BLaER1 (cell line): Measurements from ENCODE around the gene PKD2.

ENCODE experiments used
- H3K27ac ChIP-seq: shearing (Covaris generic); formaldehyde crosslinking; 2 replicates; pipeline ENCODE4 v1.8.1; 2022
- H3K27me3 ChIP-seq: shearing (Covaris generic); formaldehyde crosslinking; 2 replicates; pipeline ENCODE4 v1.8.1; 2022
- H3K36me3 ChIP-seq: shearing (Covaris generic); formaldehyde crosslinking; 2 replicates; pipeline ENCODE4 v1.8.1; 2022
- H3K4me1 ChIP-seq: shearing (Covaris generic); formaldehyde crosslinking; 2 replicates; pipeline ENCODE4 v1.8.1; 2022
- H3K4me2 ChIP-seq: shearing (Covaris generic); formaldehyde crosslinking; 2 replicates; pipeline ENCODE4 v1.8.1; 2022
- H3K4me3 ChIP-seq: shearing (Covaris generic); formaldehyde crosslinking; 2 replicates; pipeline ENCODE4 v1.8.1; 2022
- H3K9ac ChIP-seq: shearing (Covaris generic); formaldehyde crosslinking; 2 replicates; pipeline ENCODE4 v1.8.1; 2022
- H3K9me3 ChIP-seq: shearing (Covaris generic); formaldehyde crosslinking; 2 replicates; pipeline ENCODE4 v1.8.1; 2022
- H4K20me1 ChIP-seq: shearing (Covaris generic); formaldehyde crosslinking; 2 replicates; pipeline ENCODE4 v1.8.1; 2022
- Cebpa-rat ChIP-seq: shearing (Covaris generic); IDR thresholded peaks from 2 replicates; pipeline ENCODE4 v1.8.1; 2022

PKD2 gene

DNA sequence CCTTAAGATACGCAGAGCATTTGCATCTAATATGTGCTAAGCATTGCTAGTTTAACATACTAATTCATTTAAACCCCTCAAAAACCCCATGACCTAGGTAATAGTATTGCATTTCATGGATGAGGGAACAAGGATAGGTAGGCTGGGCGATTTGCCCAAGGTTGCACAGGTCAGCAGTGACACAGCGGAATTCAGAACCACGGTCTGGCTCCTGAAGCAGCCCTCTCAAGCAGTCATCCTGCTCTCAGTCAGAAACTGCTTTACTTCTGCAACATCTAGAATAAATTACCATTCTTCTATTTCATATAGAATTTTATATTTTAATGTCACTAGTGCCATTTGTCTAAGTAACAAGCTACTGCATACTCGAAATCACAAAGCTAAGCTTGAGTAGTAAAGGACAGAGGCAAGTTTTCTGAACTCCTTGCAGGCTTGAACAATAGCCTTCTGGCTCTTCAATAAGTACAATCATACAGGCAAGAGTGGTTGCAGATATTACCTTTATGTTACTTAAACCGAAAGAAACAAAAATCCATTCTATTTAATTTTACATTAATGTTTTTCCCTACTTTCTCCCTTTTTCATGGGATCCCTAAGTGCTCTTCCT is 32.5 kb upstream of the PKD2 start:
- Histone ChIP-seq H3K4me2 (peak overlapping the region; percentile 39), H3K4me3 (no peak overlapping the region), H3K27ac (no peak overlapping the region), H3K36me3 (no peaks in the 10 kb centered on the region), H3K9me3 (no peaks in the 10 kb centered on the region), H3K9ac (no peak overlapping the region), H4K20me1 (no peaks in the 10 kb centered on the region), H3K4me1 (peaks cover 15% of the 10 kb centered on the region), H3K27me3 (no peaks in the 10 kb centered on the region)
- TF ChIP-seq Cebpa-rat: no peak

DNA sequence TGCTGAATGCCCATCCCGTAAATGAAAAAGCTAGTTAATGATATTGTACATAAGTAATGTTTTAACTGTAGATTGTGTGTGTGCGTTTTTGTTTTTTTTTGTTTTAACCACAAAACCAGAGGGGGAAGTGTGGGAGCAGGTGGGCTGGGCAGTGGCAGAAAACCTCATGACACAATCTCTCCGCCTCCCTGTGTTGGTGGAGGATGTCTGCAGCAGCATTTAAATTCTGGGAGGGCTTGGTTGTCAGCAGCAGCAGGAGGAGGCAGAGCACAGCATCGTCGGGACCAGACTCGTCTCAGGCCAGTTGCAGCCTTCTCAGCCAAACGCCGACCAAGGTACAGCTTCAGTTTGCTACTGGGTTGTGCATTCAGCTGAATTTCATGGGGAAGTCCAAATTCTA is 32.0 kb upstream of the PKD2 start, which contains the start of gene SPP1:
Gene SPP1, plus strand, starts transcription at position 249 of the 400 bp plus-strand sequence. CDS start 1,182 bp downstream, outside the sequence.
- Histone ChIP-seq H3K4me2 (peak within 1 kb of the TSS; percentile 39), H3K4me1 (peaks cover 15% of the 10 kb centered on the region), H3K27me3 (no peaks in the 10 kb centered on the region), H4K20me1 (no peaks in the 10 kb centered on the region), H3K9ac (no peak within 1 kb of the TSS), H3K9me3 (no peaks in the 10 kb centered on the region), H3K4me3 (no peak within 1 kb of the TSS), H3K36me3 (no peaks in the 10 kb centered on the region), H3K27ac (no peak within 1 kb of the TSS)
- TF ChIP-seq Cebpa-rat: no peak

GRCh38 chr4:87977521-87978278 is 29.7 kb upstream of the PKD2 start:
- no peaks in the 10 kb centered on the region for H4K20me1 ChIP-seq
- H3K9ac ChIP-seq: no peak overlapping the region
- H3K4me3 ChIP-seq: no peak overlapping the region
- no peak overlapping the region for H3K4me2 ChIP-seq
- peaks cover 15% of the 10 kb centered on the region for H3K4me1 ChIP-seq
- no peaks in the 10 kb centered on the region for H3K27me3 ChIP-seq
- TF ChIP-seq Cebpa-rat: no peak
- H3K27ac ChIP-seq: no peak overlapping the region
- H3K9me3 ChIP-seq: no peaks in the 10 kb centered on the region
- no peaks in the 10 kb centered on the region for H3K36me3 ChIP-seq

GRCh38 chr4:87978681-87979080 is 28.8 kb upstream of the PKD2 start:
- H3K4me1 ChIP-seq: peaks cover 15% of the 10 kb centered on the region
- no peaks in the 10 kb centered on the region for H3K9me3 ChIP-seq
- H4K20me1 ChIP-seq: no peaks in the 10 kb centered on the region
- no peaks in the 10 kb centered on the region for H3K27me3 ChIP-seq
- H3K9ac ChIP-seq: no peak overlapping the region
- H3K36me3 ChIP-seq: no peaks in the 10 kb centered on the region
- no peak overlapping the region for H3K4me2 ChIP-seq
- H3K27ac ChIP-seq: no peak overlapping the region
- no peak overlapping the region for H3K4me3 ChIP-seq
- TF ChIP-seq Cebpa-rat: no peak

GRCh38 chr4:87979810-87980209 is 27.6 kb upstream of the PKD2 start:
- Histone ChIP-seq H3K9me3 (no peaks in the 10 kb centered on the region), H3K27me3 (no peaks in the 10 kb centered on the region), H3K27ac (no peak overlapping the region), H4K20me1 (no peaks in the 10 kb centered on the region), H3K4me3 (no peak overlapping the region), H3K4me1 (peaks cover 14% of the 10 kb centered on the region), H3K36me3 (no peaks in the 10 kb centered on the region), H3K4me2 (no peak overlapping the region), H3K9ac (no peak overlapping the region)
- TF ChIP-seq Cebpa-rat: no peak

DNA sequence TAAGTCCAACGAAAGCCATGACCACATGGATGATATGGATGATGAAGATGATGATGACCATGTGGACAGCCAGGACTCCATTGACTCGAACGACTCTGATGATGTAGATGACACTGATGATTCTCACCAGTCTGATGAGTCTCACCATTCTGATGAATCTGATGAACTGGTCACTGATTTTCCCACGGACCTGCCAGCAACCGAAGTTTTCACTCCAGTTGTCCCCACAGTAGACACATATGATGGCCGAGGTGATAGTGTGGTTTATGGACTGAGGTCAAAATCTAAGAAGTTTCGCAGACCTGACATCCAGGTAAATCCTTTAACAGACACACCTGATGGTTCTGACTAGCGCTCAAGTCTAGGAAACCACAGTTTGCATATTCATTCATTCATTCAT is 25.9 kb upstream of the PKD2 start:
- no peak overlapping the region for H3K27ac ChIP-seq
- H3K36me3 ChIP-seq: no peaks in the 10 kb centered on the region
- H3K9ac ChIP-seq: no peak overlapping the region
- H3K4me1 ChIP-seq: no peaks in the 10 kb centered on the region
- H3K4me2 ChIP-seq: no peak overlapping the region
- H3K9me3 ChIP-seq: no peaks in the 10 kb centered on the region
- H4K20me1 ChIP-seq: no peaks in the 10 kb centered on the region
- TF ChIP-seq Cebpa-rat: no peak
- H3K4me3 ChIP-seq: no peak overlapping the region
- no peaks in the 10 kb centered on the region for H3K27me3 ChIP-seq

DNA sequence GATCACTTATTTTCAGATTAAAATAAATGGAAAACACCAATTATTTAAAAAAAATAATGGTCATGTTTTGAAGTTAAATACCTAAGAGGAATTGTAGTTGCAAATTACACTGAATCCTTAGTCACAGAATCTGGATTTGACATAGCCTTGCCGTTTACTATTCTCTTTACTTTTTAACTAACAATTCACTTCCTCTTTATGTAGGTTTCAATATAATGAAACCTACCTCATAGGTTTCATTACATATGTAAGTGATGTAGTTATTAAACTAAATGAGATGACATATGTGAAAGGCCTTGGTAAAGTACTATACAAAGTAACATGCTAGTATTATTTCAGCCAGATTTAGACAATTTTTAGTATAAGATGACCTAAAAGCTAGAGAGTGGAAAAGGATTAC is 25.4 kb upstream of the PKD2 start:
- H3K9ac ChIP-seq: no peak overlapping the region
- no peaks in the 10 kb centered on the region for H3K27me3 ChIP-seq
- H3K36me3 ChIP-seq: no peaks in the 10 kb centered on the region
- H3K4me2 ChIP-seq: no peak overlapping the region
- no peak for TF ChIP-seq Cebpa-rat
- no peak overlapping the region for H3K4me3 ChIP-seq
- no peaks in the 10 kb centered on the region for H4K20me1 ChIP-seq
- H3K4me1 ChIP-seq: no peaks in the 10 kb centered on the region
- H3K27ac ChIP-seq: no peak overlapping the region
- no peaks in the 10 kb centered on the region for H3K9me3 ChIP-seq

DNA sequence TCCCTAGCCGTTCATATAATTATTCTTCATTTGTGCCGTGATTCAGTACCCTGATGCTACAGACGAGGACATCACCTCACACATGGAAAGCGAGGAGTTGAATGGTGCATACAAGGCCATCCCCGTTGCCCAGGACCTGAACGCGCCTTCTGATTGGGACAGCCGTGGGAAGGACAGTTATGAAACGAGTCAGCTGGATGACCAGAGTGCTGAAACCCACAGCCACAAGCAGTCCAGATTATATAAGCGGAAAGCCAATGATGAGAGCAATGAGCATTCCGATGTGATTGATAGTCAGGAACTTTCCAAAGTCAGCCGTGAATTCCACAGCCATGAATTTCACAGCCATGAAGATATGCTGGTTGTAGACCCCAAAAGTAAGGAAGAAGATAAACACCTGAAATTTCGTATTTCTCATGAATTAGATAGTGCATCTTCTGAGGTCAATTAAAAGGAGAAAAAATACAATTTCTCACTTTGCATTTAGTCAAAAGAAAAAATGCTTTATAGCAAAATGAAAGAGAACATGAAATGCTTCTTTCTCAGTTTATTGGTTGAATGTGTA is 24.9 kb upstream of the PKD2 start:
- H4K20me1 ChIP-seq: no peaks in the 10 kb centered on the region
- no peaks in the 10 kb centered on the region for H3K27me3 ChIP-seq
- no peaks in the 10 kb centered on the region for H3K9me3 ChIP-seq
- H3K36me3 ChIP-seq: no peaks in the 10 kb centered on the region
- TF ChIP-seq Cebpa-rat: no peak
- no peak overlapping the region for H3K4me3 ChIP-seq
- no peak overlapping the region for H3K9ac ChIP-seq
- no peak overlapping the region for H3K27ac ChIP-seq
- H3K4me1 ChIP-seq: no peaks in the 10 kb centered on the region
- no peak overlapping the region for H3K4me2 ChIP-seq

DNA sequence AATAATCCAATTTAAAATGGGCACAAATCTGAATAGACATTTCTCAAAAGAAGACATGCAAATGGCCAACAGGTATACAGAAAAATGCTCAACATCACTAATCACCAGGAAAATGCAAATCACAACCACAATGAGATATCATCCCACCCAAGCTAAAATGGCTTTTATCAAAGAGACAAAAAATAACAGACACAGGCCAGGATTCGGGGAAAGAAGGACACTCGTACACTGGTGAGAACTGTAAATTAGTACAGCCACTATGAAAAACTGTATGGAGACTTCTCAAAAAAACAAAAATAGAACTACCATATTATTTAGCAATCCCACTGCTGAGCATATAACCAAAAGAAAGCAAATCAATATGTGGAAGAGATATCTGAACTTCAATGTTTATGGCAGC is 23.4 kb upstream of the PKD2 start:
- no peaks in the 10 kb centered on the region for H3K27me3 ChIP-seq
- H3K4me3 ChIP-seq: no peak overlapping the region
- no peaks in the 10 kb centered on the region for H4K20me1 ChIP-seq
- H3K4me1 ChIP-seq: no peaks in the 10 kb centered on the region
- H3K9me3 ChIP-seq: no peaks in the 10 kb centered on the region
- H3K4me2 ChIP-seq: no peak overlapping the region
- no peak overlapping the region for H3K9ac ChIP-seq
- no peak overlapping the region for H3K27ac ChIP-seq
- no peak for TF ChIP-seq Cebpa-rat
- no peaks in the 10 kb centered on the region for H3K36me3 ChIP-seq
